Vagina (tissue), 2 donors: ENCODE data around the gene NEK7.

Experiments used
- CTCF ChIP-seq, 3 experiments: fragments of 450-650 bp in 2 of 3; fragments of 200-600 bp in 1 of 3; sonication (generic) in 1 of 3; IDR thresholded peaks; one replicate each; pipeline ENCODE4 v1.5.1; 2017 to 2019; ENCODE audit warnings: antibody characterized with exemption in 3 of 3, mild to moderate bottlenecking in 2 of 3, moderate library complexity in 2 of 3
- POLR2A ChIP-seq, 2 donors: fragments of 450-650 bp; IDR thresholded peaks; one replicate each; pipeline ENCODE4 v1.6.1; 2017; ENCODE audit warnings: antibody characterized with exemption in 2 of 2, mild to moderate bottlenecking in 2 of 2, moderate library complexity in 2 of 2
- POLR2AphosphoS5 ChIP-seq, 2 donors: sonication (generic); formaldehyde crosslinking; IDR thresholded peaks; one replicate each; pipeline ENCODE4 v1.9.0; 2017; ENCODE audit warnings: antibody characterized with exemption in 2 of 2, mild to moderate bottlenecking in 2 of 2, low read depth in 1 of 2; ENCODE audit not compliant: insufficient read depth in 1 of 2

GRCh38 chr1:198156745-198157240, at the start of gene NEK7:
- TF ChIP-seq CTCF (IDR thresholded peaks at IDR 0.05) (no peak), POLR2A (IDR thresholded peaks at IDR 0.05) (peak; percentile 74 to 86), POLR2AphosphoS5 (IDR thresholded peaks at IDR 0.05; ENCODE audit: insufficient read depth in 1 of 2, low read depth in 1 of 2) (peak; percentile 63 to 73)
